ENCODE measurements around the gene PAK3. TPM values are rescaled to one million over a fixed set of nuclear protein-coding genes. Genes with fewer than 3 reads are reported as not detected.

Gene PAK3
- total RNA-seq, 1 experiment from 2014 or later = not detected

DNA sequence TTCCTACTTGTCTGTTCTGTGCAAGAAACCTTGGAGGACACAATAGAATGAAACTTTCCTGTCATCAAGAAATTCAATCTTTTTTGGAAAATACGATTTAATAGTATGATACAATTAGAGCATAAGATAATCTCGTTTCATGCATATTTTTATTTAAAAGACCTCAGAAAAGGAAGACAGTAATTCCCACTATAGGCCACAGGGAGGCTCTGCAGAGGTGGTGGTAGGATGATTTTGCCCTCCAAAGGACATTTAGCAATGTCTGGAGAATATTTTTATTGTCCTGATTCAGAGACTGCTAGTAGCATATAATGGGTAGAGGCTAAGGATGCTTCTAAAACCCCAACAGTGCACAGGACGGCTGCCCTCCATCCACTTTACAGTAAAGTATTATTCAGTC is 68.7 kb downstream of the PAK3 start:
- Histone ChIP-seq H3K9ac (ENCODE audit: low read length) (no peak overlapping the region), H3K9me2 (ENCODE audit: insufficient read depth) (no peaks in the 10 kb centered on the region), H3K4me3 (replicated peaks in 1 of 2; ENCODE audit: low read depth in 1 of 2, low read length in 2 of 2) (no peak overlapping the region), H3K4me1 (ENCODE audit: control insufficient read depth in 1 of 2, insufficient read depth in 2 of 2, low read length in 2 of 2) (no peaks in the 10 kb centered on the region), H4K20me1 (ENCODE audit: insufficient read depth) (no peaks in the 10 kb centered on the region), H3K9me3 (ENCODE audit: control insufficient read depth in 1 of 2, insufficient read depth in 1 of 2, low read depth in 1 of 2, low read length in 2 of 2) (no peaks in the 10 kb centered on the region), H3K79me2 (ENCODE audit: insufficient read depth, low read length) (no peaks in the 10 kb centered on the region), H3K27me3 (ENCODE audit: insufficient read depth, low read length) (no peaks in the 10 kb centered on the region), H3K27ac (ENCODE audit: low read depth, low read length) (no peak overlapping the region), H2AFZ (ENCODE audit: low read depth, low read length, poor library complexity, severe bottlenecking) (no peak overlapping the region), H3K36me3 (ENCODE audit: control insufficient read depth in 1 of 2, insufficient read depth in 2 of 2, low read length in 2 of 2) (no peaks in the 10 kb centered on the region), H3K4me2 (ENCODE audit: low read length) (no peak overlapping the region)
- BruUV-seq (replicated peaks) = no TSS peak
- DNase-seq (ENCODE audit: low read depth, low spot score) = no peak
- TF ChIP-seq ELF1 (IDR thresholded peaks at IDR 0.05; ENCODE audit: borderline replicate concordance, low read depth) (no peak), CTCF (IDR thresholded peaks at IDR 0.05 in 2 of 3, conservative IDR thresholded peaks at IDR 0.05 in 1 of 3; ENCODE audit: borderline replicate concordance in 1 of 3, insufficient read depth in 1 of 3, low read depth in 2 of 3, low read length in 2 of 3) (peak; percentile 15 to 35 (median 28); a peak in 3 of 6 replicates), ZNF274 (IDR thresholded peaks at IDR 0.05; ENCODE audit: low read depth, low read length) (no peak), TCF7L2 (IDR thresholded peaks at IDR 0.05; ENCODE audit: borderline replicate concordance, extremely low read depth, insufficient read depth, insufficient read length) (no peak), POLR2AphosphoS5 (IDR thresholded peaks at IDR 0.05; ENCODE audit: low read depth, low read length) (no peak)
- CTCF ChIA-PET = no interaction called here
- RAD21 ChIA-PET (ENCODE audit: low non-redundant PET in 1 of 2, low total read pairs in 2 of 2, uncharacterized antibody in 2 of 2, unreplicated experiment in 2 of 2) = no interaction called here
- POLR2A ChIA-PET = no interaction called here
- ATAC-seq = no peak
- intact Hi-C loops (cut with micrococcal nuclease) = loop anchor here (5.0 kb wide), 1 partner anchor 78 kb away; no protein-coding TSS in a partner anchor

- RAD21 ChIA-PET (ENCODE audit: low non-redundant PET in 1 of 2, low total read pairs in 2 of 2, uncharacterized antibody in 2 of 2, unreplicated experiment in 2 of 2) = no interaction called here
- no peak for DNase-seq (ENCODE audit: low read depth, low spot score)
- Histone ChIP-seq H3K36me3 (ENCODE audit: control insufficient read depth in 1 of 2, insufficient read depth in 2 of 2, low read length in 2 of 2) (no peaks in the 10 kb centered on the region), H3K4me3 (replicated peaks in 1 of 2; ENCODE audit: low read depth in 1 of 2, low read length in 2 of 2) (no peak overlapping the region), H2AFZ (ENCODE audit: low read depth, low read length, poor library complexity, severe bottlenecking) (no peak overlapping the region), H4K20me1 (ENCODE audit: insufficient read depth) (no peaks in the 10 kb centered on the region), H3K9me3 (ENCODE audit: control insufficient read depth in 1 of 2, insufficient read depth in 1 of 2, low read depth in 1 of 2, low read length in 2 of 2) (no peaks in the 10 kb centered on the region), H3K9me2 (ENCODE audit: insufficient read depth) (no peaks in the 10 kb centered on the region), H3K4me1 (ENCODE audit: control insufficient read depth in 1 of 2, insufficient read depth in 2 of 2, low read length in 2 of 2) (no peaks in the 10 kb centered on the region), H3K79me2 (ENCODE audit: insufficient read depth, low read length) (no peaks in the 10 kb centered on the region), H3K27ac (ENCODE audit: low read depth, low read length) (no peak overlapping the region), H3K9ac (ENCODE audit: low read length) (no peak overlapping the region), H3K4me2 (ENCODE audit: low read length) (no peak overlapping the region), H3K27me3 (ENCODE audit: insufficient read depth, low read length) (no peaks in the 10 kb centered on the region)
- intact Hi-C loops (cut with micrococcal nuclease) = loop anchor here (5.0 kb wide), 1 partner anchor 76 kb away; no protein-coding TSS in a partner anchor
- TF ChIP-seq EGR1 (IDR thresholded peaks at IDR 0.05; ENCODE audit: low read depth) = no peak
- no peak for TF ChIP-seq POLR2A (IDR thresholded peaks at IDR 0.05; ENCODE audit: borderline replicate concordance, extremely low read depth, insufficient read depth, insufficient read length)
- TF ChIP-seq SIN3A (IDR thresholded peaks at IDR 0.05; ENCODE audit: low read depth) = no peak
- TF ChIP-seq MAX (IDR thresholded peaks at IDR 0.05) = no peak
- no peak for TF ChIP-seq EZH2phosphoT487 (IDR thresholded peaks at IDR 0.05; ENCODE audit: borderline replicate concordance)
- no peak for TF ChIP-seq SRF (IDR thresholded peaks at IDR 0.05; ENCODE audit: low read depth)
- TF ChIP-seq ZFX (IDR thresholded peaks at IDR 0.05) = no peak
- no TSS peak for BruUV-seq (replicated peaks)
- no peak for ATAC-seq
- CTCF ChIA-PET = no interaction called here
- POLR2A ChIA-PET = no interaction called here
Measured at GRCh38 chrX:111165902-111166301, 69.9 kb downstream of the PAK3 start.
